B cell (primary cell): ENCODE measurements around the gene OSCAR.

Source experiments
- EZH2 ChIP-seq: IDR thresholded peaks from 2 replicates; pipeline ENCODE4 v1.6.1; 2012; ENCODE audit warnings: borderline replicate concordance, low read depth, mild to moderate bottlenecking, moderate library complexity, low read length; ENCODE audit not compliant: insufficient read depth, poor library complexity, severe bottlenecking
- TF ChIP-seq, protein P1 (sequence below): fragments of 200-600 bp; IDR thresholded peaks from one replicate; pipeline ENCODE4 v1.8.0; 2022; ENCODE audit warnings: antibody characterized with exemption, mild to moderate bottlenecking

DNA sequence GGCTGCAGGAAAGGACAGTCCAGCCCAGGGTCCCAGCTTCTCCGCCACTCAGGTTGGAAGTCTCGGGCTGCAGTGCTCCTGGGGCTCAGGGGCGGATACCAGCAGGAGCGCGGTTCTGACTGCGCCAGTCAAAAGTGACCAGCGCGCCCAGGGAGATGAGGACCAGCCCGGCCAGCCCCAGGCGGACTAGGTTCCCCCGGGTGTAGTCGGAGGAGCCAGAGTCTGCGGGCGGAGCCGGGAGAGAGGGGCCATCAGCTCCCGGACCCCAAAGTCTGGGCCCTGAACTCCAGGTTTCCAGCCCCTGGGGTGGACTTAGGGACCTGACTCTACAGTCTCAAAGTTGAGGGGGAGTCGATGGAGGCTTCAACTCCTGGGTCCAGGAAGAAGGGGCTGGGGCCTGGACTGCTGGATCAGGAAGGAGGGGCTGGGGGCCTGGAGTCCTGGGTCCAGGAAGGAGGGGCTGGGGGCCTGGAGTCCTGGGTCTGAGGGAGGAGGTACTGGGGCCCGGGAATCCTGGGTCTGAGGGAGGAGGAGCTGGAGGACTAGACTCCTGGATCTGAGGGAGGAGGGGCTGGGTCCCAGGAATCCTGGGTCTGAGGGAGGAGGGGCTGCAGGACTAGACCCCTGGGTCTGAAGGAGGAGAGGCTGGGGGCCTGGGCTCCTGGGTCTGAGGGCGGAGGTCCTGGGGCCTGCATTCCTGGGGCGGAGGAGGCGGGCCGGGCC, 5.3 kb downstream of the OSCAR start:
- TF ChIP-seq EZH2 = no peak
- TF ChIP-seq, protein P1, sequence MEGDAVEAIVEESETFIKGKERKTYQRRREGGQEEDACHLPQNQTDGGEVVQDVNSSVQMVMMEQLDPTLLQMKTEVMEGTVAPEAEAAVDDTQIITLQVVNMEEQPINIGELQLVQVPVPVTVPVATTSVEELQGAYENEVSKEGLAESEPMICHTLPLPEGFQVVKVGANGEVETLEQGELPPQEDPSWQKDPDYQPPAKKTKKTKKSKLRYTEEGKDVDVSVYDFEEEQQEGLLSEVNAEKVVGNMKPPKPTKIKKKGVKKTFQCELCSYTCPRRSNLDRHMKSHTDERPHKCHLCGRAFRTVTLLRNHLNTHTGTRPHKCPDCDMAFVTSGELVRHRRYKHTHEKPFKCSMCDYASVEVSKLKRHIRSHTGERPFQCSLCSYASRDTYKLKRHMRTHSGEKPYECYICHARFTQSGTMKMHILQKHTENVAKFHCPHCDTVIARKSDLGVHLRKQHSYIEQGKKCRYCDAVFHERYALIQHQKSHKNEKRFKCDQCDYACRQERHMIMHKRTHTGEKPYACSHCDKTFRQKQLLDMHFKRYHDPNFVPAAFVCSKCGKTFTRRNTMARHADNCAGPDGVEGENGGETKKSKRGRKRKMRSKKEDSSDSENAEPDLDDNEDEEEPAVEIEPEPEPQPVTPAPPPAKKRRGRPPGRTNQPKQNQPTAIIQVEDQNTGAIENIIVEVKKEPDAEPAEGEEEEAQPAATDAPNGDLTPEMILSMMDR = no peak
